A549 (cell line): ENCODE measurements around the gene STAT5B.

Experiments
- CBX8 ChIP-seq: fragments of 200-600 bp; sonication (generic); IDR thresholded peaks from 2 replicates; pipeline ENCODE4 v1.6.1; 2016
- CEBPB ChIP-seq, 2 experiments: fragments of >200 bp in 1 of 2; sonication (Bioruptor Twin) in 1 of 2; formaldehyde crosslinking in 1 of 2; IDR thresholded peaks; 2 replicates each; pipeline ENCODE4 v1.6.1; 2012 to 2016
- JUN ChIP-seq, 2 experiments: fragments of >200 bp; sonication (Bioruptor Twin); formaldehyde crosslinking; IDR thresholded peaks; 2 replicates in 1 of 2; 3 replicates in 1 of 2; pipeline ENCODE4 v1.6.1; 2016 to 2017
- JUNB ChIP-seq: fragments of >200 bp; sonication (Bioruptor Twin); formaldehyde crosslinking; IDR thresholded peaks from 2 replicates; pipeline ENCODE4 v1.6.1; 2016
- MAFK ChIP-seq: fragments of 450-650 bp; IDR thresholded peaks from 2 replicates; pipeline ENCODE4 v1.6.1; 2014; ENCODE audit not compliant: partially characterized antibody
- RAD21 ChIP-seq, 2 experiments: fragments of >200 bp in 1 of 2; sonication (Bioruptor Twin) in 1 of 2; formaldehyde crosslinking in 1 of 2; IDR thresholded peaks in 1 of 2; conservative IDR thresholded peaks in 1 of 2; 2 replicates in 1 of 2; 3 replicates in 1 of 2; pipeline ENCODE4 v1.6.1; 2012 to 2018; ENCODE audit warnings: inconsistent platforms in 1 of 2
- TF ChIP-seq, protein P1 (sequence below): fragments of >200 bp; sonication (Bioruptor Twin); formaldehyde crosslinking; IDR thresholded peaks from 3 replicates; pipeline ENCODE4 v1.5.1; 2016
- TF ChIP-seq, protein P2 (sequence below): fragments of 150-350 bp; IDR thresholded peaks from 2 replicates; pipeline ENCODE4 v1.6.1; 2014; ENCODE audit warnings: low read depth, mild to moderate bottlenecking, low read length

DNA sequence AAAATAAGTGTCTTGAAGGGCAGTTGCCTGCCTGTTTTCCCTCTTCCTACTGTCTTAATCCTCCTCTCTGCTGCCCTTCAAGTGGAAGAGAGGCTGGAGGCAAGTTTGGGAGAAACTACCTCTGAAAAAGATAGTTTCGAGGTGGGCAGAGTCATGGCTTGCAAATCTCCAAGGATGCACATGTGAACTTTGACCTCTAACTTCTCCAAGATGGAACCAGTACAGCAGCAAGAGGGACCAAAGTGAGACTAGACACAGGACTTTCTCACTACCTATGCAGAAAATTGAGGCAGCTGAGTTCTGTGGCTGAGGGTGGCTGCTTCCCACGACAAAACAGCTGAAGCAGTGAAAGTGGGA, 94.4 kb downstream of the STAT5B start:
- TF ChIP-seq, protein P1, sequence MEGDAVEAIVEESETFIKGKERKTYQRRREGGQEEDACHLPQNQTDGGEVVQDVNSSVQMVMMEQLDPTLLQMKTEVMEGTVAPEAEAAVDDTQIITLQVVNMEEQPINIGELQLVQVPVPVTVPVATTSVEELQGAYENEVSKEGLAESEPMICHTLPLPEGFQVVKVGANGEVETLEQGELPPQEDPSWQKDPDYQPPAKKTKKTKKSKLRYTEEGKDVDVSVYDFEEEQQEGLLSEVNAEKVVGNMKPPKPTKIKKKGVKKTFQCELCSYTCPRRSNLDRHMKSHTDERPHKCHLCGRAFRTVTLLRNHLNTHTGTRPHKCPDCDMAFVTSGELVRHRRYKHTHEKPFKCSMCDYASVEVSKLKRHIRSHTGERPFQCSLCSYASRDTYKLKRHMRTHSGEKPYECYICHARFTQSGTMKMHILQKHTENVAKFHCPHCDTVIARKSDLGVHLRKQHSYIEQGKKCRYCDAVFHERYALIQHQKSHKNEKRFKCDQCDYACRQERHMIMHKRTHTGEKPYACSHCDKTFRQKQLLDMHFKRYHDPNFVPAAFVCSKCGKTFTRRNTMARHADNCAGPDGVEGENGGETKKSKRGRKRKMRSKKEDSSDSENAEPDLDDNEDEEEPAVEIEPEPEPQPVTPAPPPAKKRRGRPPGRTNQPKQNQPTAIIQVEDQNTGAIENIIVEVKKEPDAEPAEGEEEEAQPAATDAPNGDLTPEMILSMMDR, result no peak
- TF ChIP-seq RAD21 (conservative IDR thresholded peaks at IDR 0.05 in 1 of 2, IDR thresholded peaks at IDR 0.05 in 1 of 2) (no peak), JUNB (no peak), CEBPB (IDR thresholded peaks at IDR 0.05) (no peak), JUN (IDR thresholded peaks at IDR 0.05) (no peak), CBX8 (no peak), MAFK (no peak)
- TF ChIP-seq, protein P2, sequence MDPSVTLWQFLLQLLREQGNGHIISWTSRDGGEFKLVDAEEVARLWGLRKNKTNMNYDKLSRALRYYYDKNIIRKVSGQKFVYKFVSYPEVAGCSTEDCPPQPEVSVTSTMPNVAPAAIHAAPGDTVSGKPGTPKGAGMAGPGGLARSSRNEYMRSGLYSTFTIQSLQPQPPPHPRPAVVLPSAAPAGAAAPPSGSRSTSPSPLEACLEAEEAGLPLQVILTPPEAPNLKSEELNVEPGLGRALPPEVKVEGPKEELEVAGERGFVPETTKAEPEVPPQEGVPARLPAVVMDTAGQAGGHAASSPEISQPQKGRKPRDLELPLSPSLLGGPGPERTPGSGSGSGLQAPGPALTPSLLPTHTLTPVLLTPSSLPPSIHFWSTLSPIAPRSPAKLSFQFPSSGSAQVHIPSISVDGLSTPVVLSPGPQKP, result no peak
